Fibroblast of skin of right quadriceps (primary cell): ENCODE results near the gene GPR108.
"Not testable (repeated sequence)": the region's sequence is repeated elsewhere in the genome, so short reads cannot be mapped to it uniquely, and the experiment has no call there.

Experiments
- DNase-seq: peaks from one replicate; pipeline ENCODE4 v3.0.0-alpha.2; 2013

GPR108 gene

GRCh38 chr19:6718741-6719539 is 18.4 kb downstream of the GPR108 start:
- DNase-seq: no peak

GRCh38 chr19:6718111-6718740 is 19.2 kb downstream of the GPR108 start:
- DNase-seq: no peak

- no peak for DNase-seq
Observed at GRCh38 chr19:6717441-6717971, 19.9 kb downstream of the GPR108 start.

DNA sequence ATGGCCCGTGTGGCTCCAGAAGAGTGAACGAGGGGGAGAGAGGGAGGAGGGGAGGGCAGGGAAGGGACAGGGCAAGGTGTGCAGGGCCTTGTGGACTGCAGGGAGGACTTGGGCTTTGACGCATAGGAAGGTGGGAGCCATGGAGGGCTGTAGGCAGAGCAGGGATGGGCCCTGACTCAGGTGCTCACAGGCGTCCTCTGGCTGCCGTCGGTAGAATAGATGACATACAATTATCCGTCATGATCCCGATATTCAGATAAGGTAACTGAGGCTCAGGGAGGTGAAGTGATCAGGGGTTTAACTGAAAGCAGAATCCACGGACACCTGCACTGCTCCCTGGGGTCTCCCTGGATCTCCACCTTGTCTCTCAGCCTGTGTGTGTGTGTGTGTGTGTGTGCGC is 20.3 kb downstream of the GPR108 start:
- no peak for DNase-seq

- DNase-seq: no peak
Observed at GRCh38 chr19:6716610-6716970, 20.8 kb downstream of the GPR108 start.

GRCh38 chr19:6714749-6715555 is 22.4 kb downstream of the GPR108 start:
- DNase-seq: no peak

DNA sequence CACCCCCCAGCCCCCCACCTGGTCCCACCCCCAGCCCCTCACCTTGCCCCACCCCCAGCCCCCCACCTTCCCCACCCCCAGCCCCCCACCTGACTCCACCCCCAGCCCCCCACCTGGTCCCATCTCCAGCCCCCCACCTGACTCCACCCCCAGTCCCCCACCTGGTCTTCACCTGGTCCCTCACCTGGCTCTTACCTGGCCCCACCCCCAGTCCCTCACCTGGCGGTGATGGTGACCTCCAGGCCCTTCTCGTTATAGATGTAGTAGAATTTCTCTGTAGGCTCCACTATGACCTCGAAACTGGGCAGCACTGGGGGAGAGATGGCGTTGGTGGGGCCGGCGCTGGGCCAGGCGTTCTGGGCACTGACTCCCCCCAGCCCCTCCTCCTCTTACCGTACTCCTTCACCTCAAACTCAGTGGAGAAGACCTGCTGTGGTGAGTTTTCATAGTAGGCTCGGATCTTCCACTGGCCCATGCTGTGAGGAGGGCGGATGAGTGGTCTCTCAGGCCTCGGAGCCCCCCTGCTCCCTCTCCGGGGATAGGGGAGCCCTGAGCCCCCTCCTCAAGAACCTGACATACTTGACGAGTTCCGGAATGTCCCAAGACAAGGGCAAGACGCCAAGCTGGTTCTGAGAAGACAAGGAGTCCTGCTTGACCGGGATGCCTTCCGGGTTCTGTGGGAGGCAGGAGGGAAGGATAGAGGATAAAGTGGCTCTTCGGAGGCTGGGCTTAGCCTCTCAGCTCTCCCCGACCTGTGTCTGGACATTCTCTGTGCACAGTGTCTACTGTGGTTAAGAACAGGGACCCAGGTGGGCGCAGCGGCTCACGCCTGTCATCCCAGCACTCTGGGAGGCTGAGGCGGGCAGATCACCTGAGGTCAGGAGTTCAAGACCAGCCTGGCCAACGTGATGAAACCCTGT is 23.3 kb downstream of the GPR108 start:
- no peak for DNase-seq

DNA sequence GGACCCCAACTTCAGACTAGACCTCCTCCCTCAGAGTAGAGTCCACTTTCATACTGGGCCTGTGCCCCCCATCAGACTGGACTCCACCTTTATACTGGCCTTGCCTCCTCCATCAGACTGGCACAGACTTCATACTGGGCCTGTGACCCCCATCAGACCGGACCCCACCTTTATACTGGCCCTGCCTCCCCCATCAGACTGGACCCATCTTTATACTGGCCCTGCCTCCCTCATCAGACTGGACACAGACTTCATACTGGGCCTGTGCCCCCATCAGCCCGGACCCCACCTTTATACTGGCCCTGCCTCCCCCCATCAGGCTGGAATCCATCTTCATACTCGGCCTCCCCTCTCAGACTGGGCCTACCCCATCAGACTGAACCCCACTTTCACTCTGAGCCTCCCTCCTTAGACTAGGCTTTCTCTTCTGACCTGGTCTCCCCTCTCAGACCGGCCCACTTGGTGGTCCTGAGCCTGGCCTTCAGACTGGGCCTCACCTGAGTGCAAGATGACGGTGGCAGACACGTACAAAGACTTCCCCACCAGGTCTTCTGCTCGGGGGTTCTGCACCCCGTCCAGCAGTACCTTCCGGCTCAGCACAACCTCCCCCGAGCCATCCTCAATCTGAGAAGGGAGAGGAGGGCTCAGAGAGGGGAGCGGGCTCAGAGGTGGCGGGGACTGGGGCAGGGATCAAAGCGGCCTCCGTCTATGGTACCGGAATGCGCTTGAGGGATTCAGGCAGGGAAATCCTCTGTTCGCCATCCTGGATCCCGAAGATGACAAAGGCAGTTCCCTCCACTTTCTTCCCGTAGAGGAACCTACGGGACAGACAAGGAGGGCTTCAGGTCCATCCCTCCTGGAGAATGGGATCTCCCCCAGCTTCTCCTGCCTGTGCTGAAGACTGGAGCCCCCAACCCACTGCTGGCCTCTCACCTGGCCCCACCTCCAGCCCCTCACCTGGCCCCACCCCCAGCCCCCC is 24.4 kb downstream of the GPR108 start:
- DNase-seq: no peak

DNA sequence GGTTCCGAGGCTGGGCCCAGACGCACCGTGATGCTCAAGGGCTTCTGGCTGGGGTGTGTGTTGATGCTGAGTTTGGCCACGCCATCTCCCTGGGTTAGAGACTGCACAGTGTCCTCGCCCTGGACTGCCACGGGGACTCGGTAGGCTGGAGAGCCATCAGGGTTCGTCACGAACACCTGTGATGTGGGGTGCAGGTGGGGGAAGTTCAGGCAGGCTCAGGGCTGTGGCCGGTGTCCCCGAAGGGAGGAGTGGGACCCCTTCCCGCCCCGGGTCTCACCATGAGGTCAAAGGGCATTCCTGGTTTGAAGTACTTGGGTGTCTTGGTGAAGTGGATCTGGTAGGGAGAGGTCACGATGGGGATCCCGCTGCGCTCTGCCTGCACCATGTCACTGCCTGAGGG is 25.1 kb downstream of the GPR108 start:
- no peak for DNase-seq

DNA sequence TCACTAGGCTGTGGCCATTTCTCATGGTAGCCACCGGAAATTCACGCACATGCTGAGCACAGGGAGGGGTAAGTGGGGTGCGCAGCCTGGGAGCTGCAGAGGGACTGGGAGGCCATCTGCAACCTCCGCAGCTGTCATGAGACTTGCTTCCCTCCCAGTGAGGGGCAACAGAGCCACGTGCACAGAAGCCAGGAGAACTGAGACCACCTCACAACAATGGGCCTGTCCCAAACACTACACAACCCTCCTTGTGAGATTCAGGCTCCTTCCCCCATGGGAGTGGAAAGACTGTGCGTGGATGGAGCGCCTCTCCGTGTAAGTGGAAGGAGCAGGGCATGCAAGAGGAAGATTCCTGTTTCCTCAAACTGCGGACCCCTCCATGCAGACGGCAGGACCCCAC is 25.8 kb downstream of the GPR108 start:
- DNase-seq: no peak

GRCh38 chr19:6711078-6711361 is 26.4 kb downstream of the GPR108 start:
- DNase-seq: no peak

DNA sequence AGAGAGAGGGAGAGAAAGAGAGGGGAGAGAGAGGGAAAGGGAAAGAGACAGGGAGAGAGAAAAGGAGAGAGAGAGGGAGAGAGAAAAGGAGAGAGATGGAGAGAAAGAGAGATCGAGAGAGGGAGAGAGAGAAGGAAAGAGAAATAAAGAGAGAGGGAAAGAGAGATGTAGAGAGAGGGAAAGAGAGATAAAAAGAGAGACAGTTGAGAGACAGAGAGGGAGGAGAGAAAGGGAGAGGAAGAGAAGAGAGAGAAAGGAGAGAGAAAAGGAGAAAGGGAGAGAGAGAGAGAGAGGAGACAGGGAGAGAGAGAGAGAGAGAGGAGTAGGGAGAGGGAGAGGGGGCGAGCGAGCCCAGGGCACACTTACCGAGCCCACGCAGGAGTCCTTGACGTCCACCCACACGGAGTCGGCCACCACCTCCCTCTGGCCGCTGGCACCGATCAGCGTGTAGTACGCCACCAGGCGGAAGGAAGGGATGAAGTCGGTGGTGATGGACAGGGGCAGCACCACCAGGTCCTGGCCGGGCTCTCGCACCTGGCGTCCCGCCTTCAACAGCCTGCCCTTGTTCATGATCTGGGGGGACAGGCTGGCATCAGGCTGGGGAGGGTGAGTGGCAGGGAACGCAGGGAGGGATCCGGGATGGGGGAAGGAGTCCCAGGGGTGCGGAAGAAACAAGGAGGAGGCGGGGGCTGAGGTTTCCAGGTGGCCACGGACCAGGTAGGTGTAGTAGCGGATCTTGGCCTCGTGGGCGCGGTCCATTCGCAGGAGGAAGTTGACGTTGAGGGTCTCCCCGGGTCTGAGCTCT is 26.9 kb downstream of the GPR108 start:
- no peak for DNase-seq

DNA sequence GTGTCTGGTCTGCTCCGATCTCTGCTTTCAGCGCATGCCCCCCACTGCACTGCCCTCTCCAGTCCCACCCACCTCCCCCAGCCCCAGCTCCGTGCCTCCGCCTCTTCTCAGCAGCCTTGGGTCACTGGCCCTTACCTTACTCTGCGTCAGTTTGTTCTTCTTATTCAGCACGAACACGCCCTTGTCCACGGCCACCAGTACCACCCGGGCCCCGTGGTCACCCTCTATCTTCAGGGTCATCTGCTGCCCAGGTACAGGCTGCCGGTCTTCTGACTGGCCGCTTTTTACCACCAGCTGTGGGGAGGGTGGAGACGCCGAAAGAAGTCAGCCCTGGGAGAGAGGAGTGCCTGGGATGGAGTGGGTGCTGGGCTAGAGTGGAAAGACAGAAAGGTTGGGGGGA is 27.8 kb downstream of the GPR108 start:
- DNase-seq: no peak

DNA sequence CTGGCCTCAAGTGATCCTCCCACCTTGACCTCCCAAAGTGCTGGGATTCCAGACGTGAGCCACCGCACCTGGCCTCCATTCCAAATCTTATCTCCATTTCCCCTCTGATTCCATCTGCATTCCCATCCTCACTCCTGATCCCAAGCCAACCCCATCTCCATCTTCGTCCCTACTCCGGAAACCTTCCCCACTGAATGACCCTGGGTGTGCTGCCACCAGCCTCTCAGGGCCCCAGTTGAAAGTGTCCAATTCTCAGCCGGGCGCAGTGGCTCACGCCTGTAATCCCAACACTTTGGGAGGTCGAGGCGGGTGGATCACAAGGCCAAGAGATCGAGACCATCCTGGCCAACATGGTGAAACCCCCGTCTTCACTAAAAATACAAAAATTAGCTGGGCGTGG is 28.5 kb downstream of the GPR108 start:
- DNase-seq: not testable (repeated sequence)

GRCh38 chr19:6708346-6708745 is 29.0 kb downstream of the GPR108 start:
- DNase-seq: no peak

DNA sequence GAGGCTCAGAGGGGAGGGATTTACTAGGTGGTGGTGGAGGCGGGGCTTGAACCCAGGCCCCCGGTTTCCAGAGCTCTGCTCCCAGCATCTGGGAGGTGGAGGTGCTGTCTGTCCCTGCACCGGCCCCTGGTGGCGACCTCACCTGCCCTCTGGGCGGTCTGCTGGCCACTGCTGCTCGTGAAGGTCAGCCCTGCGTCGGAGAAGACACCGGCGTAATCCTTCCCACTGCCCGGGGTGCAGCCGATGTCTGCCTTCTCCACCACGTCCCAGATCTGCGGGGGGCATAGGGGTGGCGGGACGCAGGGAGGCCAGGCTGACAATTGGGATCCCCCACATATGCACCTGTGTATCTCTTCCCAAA is 29.7 kb downstream of the GPR108 start:
- DNase-seq: no peak

DNA sequence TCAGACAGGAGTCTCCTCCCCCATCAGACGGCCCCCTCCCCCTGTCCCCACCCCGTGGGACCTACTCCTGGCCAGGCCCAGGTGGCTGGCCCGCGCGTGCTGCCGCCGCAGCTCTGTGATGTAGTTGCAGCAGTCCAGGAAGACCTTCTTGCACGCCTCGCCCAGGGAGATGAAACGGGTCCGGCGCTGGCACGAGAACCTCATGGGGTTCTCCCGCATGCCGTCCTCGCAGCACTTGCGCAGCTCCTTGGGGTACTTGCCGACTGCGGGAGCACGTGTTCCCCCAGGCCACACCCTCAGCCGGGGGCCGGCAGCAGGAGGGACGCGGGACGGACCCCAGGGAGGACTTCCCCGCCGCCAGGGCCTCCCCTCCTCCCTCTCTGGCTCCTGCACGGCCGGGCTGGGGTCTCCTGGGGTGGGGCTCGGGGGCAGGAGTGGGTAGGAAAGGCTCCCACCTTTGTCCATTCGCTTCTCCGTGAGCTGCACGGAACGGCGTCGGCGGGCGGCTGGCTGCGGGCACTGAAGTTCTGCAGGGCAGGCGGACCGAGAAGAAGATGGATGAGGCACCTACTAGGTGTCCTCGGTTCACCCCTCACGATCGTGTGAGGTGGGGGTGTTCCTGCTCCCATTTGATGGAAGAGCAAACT is 30.2 kb downstream of the GPR108 start:
- no peak for DNase-seq

- DNase-seq: no peak
Observed at GRCh38 chr19:6706633-6706958, 30.8 kb downstream of the GPR108 start.

DNA sequence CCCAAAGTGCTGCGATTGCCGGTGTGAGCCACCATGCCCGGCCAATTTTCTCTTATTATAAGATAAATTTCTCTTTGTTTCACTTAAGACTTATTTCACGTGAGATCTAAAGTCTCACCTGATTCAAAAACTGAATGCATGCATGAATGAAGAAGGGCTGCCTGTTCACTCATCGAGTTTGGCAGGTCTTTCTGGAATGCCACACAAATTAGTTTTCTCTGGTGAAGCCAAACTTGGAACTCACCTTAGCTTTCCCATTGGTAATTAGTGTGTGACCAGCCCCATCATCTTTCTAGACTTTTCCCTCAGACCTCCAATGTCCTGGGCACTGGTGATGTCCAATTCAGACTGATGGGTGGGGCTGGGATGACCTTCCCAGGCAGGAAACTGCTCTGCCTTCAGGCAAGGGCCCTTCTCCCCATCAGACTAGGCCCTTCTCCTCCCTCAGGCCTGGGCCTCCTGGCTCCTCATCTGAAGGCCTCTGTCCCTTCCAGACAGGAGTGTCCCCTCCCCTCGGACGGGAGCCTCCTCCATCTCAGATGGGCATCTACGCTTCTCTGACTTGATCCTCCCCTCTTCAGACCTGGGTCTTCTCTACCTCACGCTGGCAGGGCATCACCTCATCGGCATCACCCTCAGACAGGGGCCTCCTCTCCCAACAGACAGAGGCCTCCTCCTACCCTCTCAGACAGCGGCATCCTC is 31.3 kb downstream of the GPR108 start:
- no peak for DNase-seq
